Loucy (cell line): ENCODE data around the gene SRCIN1.

Source experiments
- CTCF ChIP-seq: fragments of 200-600 bp; sonication (generic); conservative IDR thresholded peaks from 2 replicates; pipeline ENCODE4 v1.5.1; 2014; ENCODE audit warnings: mild to moderate bottlenecking, antibody characterized with exemption, low read length
- EZH2phosphoT487 ChIP-seq: fragments of 200-600 bp; IDR thresholded peaks from 2 replicates; pipeline ENCODE4 v1.6.1; 2018; ENCODE audit warnings: antibody characterized with exemption, mild to moderate bottlenecking, moderate library complexity, borderline replicate concordance

DNA sequence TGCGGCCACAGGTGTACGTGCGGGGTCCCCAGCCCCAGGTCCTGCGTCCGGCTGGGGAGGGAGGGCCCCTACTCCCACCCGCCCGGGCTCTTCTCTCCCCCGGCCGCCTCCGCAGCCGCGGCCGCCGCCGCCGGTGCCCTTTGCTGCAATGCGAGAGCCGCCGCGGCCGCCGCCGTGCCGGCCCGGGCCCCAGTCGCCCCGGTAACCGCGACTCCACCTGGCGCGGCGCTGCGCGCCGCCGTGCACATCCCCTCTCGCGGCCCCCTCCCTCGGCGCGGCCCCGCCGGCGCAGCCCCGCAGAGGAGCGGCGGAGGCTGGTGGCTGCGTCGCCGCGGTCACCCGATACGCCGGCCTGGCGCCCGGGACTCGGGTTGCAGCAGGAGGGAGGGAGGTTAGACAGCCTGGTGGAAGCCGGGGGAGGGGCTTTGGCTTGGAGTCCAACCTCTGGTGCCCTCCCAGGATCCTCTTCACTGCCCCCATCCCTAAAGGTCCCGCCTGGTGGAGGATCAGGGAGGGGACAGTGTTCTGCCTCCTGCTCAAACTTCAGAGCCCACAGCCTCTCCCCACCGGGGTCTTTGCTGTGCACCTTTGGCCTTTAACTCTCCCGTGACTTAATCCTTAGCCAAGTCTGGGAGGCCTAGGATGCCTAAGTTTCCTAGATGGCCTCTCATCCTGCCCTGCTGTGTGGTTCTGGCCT is 32.9 kb downstream of the SRCIN1 start:
- no peak for TF ChIP-seq CTCF
- TF ChIP-seq EZH2phosphoT487, result no peak
